HG03571 (cell line): ENCODE results near the gene PFKFB3.
"Not testable (repeated sequence)": the region's sequence is repeated elsewhere in the genome, so short reads cannot be mapped to it uniquely, and the experiment has no call there.

Experiments used
- ATAC-seq: cut with Tn5 transposase; IDR thresholded peaks from one replicate; pipeline ENCODE4 v1.9.1; 2021; ENCODE audit not compliant: unreplicated experiment

PFKFB3 gene

DNA sequence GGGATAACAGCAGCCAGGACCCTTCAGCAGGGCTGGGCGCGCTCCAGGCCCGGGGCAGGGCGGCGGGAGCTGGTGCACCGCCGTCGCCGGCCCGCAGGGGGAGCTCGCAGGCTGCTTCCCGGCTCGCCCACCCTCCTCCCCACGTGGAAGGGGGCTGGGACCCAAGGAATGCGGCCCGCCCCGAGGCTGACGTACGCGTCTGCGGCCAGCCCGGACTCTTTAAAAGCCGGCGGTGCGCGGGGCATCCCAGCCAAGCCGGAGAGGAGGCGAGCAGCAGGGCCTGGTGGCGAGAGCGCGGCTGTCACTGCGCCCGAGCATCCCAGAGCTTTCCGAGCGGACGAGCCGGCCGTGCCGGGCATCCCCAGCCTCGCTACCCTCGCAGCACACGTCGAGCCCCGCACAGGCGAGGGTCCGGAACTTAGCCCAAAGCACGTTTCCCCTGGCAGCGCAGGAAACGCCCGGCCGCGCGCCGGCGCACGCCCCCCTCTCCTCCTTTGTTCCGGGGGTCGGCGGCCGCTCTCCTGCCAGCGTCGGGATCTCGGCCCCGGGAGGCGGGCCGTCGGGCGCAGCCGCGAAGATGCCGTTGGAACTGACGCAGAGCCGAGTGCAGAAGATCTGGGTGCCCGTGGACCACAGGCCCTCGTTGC, at the start of gene PFKFB3:
TSS of gene PFKFB3 (plus strand) at position 249 of the 647 bp plus-strand sequence. CDS start at position 578, 329 bp downstream.
- ATAC-seq = peak; percentile 71

- no peak for ATAC-seq
Observed at GRCh38 chr10:6153845-6154244, 48.9 kb upstream of the PFKFB3 start.

GRCh38 chr10:6154566-6154965, 48.2 kb upstream of the PFKFB3 start:
- ATAC-seq = no peak

GRCh38 chr10:6158276-6158675, 44.5 kb upstream of the PFKFB3 start:
- no peak for ATAC-seq

GRCh38 chr10:6161921-6162320, 40.8 kb upstream of the PFKFB3 start:
- ATAC-seq = no peak

DNA sequence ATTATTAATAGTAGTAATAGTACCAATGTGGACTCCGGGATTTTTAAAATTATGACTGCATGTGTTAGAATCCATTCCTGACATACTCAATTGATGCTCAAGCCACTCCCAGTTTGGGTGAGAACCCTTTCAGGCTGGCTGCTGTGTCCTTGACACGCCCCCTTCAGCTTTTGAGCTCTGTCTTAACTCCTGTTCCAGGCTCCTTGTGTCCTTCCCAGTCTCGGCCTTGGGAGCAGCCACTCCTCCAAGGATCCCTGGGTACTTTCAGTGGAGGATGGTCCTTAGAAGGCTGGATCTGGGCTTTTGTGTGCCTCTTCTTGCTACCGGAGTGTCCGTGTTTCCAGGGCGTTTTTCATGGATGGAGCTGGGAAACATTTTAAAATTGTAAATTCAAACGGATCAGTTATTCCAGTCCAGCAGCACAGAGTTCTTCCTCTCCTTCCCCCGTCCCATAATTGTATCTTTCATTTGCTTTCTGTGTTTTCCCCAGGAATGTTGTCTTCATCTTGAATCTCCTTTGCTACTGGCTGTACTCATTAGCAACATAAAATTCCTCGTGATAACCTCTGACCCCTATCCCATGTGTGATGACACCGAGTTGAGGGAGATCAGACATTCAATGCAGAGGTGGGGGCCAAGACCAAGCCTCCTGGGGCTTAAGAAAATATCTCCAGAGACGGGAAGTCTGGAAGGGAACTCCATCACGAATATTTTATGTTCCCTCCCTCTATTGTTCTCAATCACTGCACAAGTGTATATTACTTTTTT, 40.0 kb upstream of the PFKFB3 start:
- no peak for ATAC-seq

DNA sequence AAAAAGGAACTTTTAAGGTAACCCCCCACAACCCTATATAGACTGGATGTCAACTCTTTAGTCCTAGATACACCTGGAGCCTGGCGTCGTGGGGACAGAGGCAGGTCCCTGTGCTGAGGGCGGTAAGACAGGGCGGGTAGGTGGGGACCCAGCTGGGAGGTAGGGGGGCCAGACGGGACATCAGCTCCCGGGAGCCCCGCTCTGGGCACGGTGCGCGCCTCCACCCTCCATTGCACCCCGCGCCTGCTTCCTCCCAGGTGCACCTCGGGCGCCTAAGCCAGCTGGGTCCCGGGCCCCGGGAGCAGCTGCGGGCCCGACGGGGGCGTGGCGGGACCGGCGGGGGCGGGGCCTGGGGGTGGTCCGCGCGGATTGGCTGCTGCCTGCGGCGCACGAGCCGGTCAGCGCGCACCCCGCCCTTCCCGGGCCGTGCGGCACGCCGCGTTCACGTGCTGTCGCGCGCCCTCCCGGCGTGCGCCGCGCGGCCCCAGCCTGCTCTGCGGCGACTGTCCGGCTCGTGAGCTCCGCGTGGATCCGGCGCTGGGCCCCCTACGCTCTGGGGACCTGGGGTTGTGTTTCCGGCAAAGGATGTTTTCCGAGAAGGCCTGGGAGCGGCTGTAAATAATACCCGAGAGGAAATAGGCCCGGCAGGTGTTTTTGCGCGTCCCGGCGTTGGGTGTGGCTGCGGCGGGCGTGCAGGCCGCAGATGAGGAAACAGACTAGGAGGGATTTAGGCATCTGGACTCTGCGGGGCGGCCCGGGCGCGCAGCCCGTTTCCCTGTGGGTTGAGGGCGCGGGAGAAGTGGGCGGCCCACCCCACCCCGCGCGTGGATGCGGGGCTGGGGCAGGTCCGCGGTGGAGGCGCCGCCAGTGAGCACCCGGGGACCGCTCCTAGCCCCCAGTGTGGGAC, 39.1 kb upstream of the PFKFB3 start:
- peak; percentile 96 for ATAC-seq

DNA sequence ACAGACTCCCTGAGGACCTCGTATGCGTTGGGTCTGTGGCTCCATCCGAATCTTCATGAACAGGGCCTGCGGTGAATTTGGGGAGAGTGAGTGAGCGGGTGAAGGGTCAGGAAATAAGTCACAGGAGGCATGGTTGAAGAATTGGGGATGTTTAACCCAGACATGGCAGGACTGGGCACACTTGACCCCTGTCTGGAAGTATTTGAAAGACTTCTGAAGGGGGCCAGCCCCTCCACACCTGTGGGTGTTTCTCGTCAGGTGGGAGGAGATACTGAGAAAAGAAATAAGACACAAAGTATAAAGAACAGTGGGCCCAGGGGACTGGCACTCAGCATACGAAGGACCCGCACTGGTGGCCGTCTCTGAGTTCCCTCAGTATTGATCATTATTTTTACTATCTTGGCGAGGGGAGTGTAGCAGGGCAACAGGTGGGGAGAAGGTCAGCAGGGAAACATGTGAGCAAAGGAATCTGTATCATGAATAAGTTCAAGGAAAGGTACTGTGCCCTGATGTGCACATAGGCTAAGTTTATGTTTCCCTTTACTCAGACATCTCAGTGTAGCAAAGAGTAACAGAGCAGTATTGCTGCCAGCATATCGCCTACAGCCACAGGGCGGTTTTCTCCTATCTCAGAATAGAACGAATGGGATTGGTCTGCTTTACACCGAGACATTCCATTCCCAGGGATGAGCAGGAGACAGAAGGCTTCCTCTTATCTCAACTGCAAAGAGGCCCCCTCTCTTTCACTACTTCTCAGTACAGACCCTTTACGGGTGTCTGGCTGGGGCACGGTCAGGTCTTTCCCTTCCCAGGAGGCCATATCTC, 38.2 kb upstream of the PFKFB3 start:
- no peak for ATAC-seq

DNA sequence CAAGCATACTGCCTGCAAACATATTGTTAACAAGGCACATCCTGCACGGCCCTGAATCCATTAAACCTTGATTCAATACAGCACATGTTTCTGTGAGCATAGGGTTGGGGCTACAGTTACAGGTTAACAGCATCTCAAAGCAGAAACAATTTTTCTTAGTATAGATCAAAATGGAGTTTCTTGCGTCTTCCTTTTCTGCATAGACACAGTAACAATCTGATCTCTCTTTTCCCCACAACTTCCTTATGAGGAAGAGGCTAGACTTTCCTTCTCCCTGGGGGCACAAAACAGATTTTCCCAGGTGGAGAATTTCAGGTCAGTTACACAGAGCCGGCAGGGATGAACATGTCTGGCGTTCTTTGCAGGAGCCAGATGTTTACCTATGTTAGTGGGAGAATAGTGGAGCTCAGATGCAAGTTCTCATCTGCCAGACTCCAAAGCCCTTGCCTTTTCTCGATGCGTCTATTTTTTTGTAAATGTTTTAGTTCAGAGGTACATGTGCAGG, 37.5 kb upstream of the PFKFB3 start:
- ATAC-seq = no peak

GRCh38 chr10:6165933-6166332, 36.8 kb upstream of the PFKFB3 start:
- ATAC-seq = not testable (repeated sequence)

GRCh38 chr10:6167456-6167855, 35.3 kb upstream of the PFKFB3 start:
- no peak for ATAC-seq

- ATAC-seq = no peak
Observed at GRCh38 chr10:6168084-6168483, 34.6 kb upstream of the PFKFB3 start.

GRCh38 chr10:6170638-6171037, 32.1 kb upstream of the PFKFB3 start:
- no peak for ATAC-seq

DNA sequence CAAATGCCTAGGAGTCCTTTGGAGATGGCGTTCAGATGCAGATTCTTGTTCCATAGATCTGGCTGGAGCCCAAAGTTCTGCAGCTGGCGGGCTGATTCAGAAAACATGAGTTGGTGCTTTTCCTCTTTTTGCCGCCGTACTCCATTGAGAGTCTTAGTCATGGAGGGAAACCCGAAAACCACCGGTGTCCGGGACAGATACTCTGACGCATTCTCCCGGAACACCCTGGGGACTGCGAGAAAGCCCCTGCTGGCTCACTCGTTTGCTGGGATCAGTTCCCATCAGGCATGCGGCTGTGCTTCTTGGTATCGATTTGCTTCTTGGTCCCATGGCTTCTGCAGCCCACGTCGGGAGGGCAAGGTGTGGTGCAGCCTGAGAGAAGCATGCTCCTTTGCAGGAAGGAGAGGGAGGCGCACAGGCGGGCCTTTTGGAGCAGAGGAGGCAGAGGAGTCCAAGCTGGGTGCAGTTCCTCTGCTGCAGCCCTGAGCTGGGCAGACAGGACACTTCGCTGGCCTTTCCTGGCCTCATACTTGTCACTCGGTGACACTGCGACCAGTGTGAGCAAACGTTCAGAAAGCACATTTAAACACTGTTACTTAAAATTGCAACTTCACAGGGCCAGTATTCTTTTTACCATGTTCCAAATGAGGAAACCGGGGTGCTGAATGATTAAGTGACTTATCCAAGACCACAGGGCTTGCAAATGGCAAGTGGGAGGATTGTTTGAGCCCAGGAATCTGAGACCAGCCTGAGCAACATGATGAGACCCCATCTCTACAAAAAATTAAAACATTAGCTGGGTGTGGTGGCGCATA, 30.6 kb upstream of the PFKFB3 start:
- no peak for ATAC-seq

DNA sequence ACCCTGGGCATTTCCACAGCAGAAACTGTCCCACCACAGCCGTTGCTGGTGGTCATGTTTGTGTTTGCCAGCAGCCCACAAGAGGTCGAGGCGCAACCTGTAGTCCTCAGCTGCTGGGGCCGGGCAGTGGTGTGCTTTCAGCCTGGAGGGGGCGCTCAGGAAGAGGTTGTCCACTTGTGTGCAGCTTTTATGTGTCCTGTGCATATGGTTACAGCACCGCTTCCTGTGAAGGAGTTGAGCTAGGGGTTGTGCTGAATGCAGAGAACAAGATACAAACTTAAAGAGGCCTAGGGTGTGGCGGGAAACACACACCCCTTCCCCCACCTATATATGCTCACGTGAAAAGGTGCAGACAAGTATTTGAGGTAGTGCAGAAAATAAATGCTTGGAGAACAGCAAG, 29.5 kb upstream of the PFKFB3 start:
- no peak for ATAC-seq

- ATAC-seq = no peak
Observed at GRCh38 chr10:6174201-6174874, 28.4 kb upstream of the PFKFB3 start.

DNA sequence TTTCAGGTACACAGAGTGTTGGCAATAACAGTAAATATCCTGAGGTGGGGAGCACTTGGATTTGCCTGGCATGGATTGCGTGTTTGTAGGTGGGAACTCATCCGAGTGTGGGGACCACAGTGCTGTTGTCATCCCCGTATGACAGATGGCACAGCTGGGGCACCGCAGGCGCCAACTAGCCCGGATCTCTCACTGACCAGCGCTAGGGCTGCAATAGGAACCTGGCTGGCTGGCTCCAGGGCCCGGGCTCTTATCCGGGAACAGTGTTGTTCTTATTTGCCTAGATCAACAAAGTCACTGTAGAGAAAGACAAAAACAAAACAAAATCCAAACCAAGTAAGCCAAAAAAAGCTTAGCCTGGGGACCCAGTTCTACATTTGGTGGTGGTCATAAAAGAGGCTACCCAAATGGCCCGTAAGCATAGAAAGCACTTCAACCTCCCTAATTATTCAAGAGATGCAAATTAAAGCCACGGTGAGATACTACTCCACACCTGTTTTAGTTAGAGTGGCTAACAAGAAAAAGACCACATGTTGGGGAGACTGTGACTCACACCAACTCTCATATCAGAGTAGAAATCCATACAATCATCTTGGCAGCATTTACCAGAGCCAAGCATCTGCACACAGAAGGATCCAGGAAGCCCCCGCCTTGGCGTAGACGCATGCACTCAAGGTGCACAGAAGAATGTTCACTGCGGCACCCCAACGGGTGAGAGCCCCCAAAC, 27.2 kb upstream of the PFKFB3 start:
- no peak for ATAC-seq

GRCh38 chr10:6176691-6177231, 26.0 kb upstream of the PFKFB3 start:
- ATAC-seq = no peak
